Esophagus muscularis mucosa (tissue), 4 donors: ENCODE measurements around the gene DMTF1. TPM values are rescaled to one million over a fixed set of nuclear protein-coding genes. Genes with fewer than 3 reads are reported as not detected.

ENCODE experiments used
- DNase-seq: peaks from one replicate; pipeline ENCODE4 v3.0.0-alpha.2; 2017; ENCODE audit errors: extremely low spot score
- H3K27ac ChIP-seq, 4 donors: fragments of 200-600 bp; sonication (generic); replicated peaks in 1 of 4; 1 replicate in 3 of 4; 2 replicates in 1 of 4; pipeline ENCODE4 v1.5.1; 2016 to 2019; ENCODE audit warnings: mild to moderate bottlenecking in 1 of 4
- H3K27me3 ChIP-seq, 4 donors: fragments of 200-600 bp; sonication (generic); one replicate each; pipeline versions ENCODE4 v1.5.1 to v1.6.0; 2016 to 2019
- H3K36me3 ChIP-seq, 4 donors: fragments of 200-600 bp; sonication (generic); one replicate each; pipeline ENCODE4 v1.5.1; 2016 to 2019
- H3K4me1 ChIP-seq, 4 donors: fragments of 200-600 bp; sonication (generic); one replicate each; pipeline ENCODE4 v1.5.1; 2016 to 2019
- H3K4me3 ChIP-seq, 4 donors: fragments of 200-600 bp; sonication (generic); 1 replicate in 2 of 4; 2 replicates in 2 of 4; pipeline ENCODE4 v1.5.1; 2016 to 2019; ENCODE audit warnings: mild to moderate bottlenecking in 4 of 4, moderate library complexity in 1 of 4
- H3K9me3 ChIP-seq, 4 donors: fragments of 200-600 bp; sonication (generic); 1 replicate in 3 of 4; 2 replicates in 1 of 4; pipeline ENCODE4 v1.5.1; 2016 to 2019
- EP300 ChIP-seq: sonication (generic); formaldehyde crosslinking; IDR thresholded peaks from one replicate; pipeline ENCODE4 v1.6.1; 2017; ENCODE audit warnings: antibody characterized with exemption
- POLR2A ChIP-seq: fragments of 450-650 bp; IDR thresholded peaks from one replicate; pipeline ENCODE4 v1.6.1; 2017; ENCODE audit warnings: antibody characterized with exemption, moderate library complexity, mild to moderate bottlenecking, low read depth
- POLR2AphosphoS5 ChIP-seq, 2 donors: sonication (generic); formaldehyde crosslinking; IDR thresholded peaks; one replicate each; pipeline ENCODE4 v1.6.1; 2017; ENCODE audit warnings: antibody characterized with exemption in 2 of 2
- WGBS: methylation state at CpG from one replicate; pipeline ENCODE4 v1.1.5; 2018; 5-methylcytosine and 5-hydroxymethylcytosine counted together
- intact Hi-C: fragments of 100-400 bp; cut with DNase I; formaldehyde crosslinking; loops from one replicate; pipeline ENCODE4 v1.15.1; 2023
- total RNA-seq, 4 donors: library from RNA; depleted of rRNA; stranded (reverse); fragments of >200 nt; gene quantifications; one replicate each; pipeline versions ENCODE4 v1.1.0 to v1.2.1, GENCODE V29; 2016
- TF ChIP-seq, protein P1 (sequence below), 3 experiments: fragments of 200-600 bp in 2 of 3; fragments of 450-650 bp in 1 of 3; sonication (generic) in 2 of 3; IDR thresholded peaks; one replicate each; pipeline ENCODE4 v1.5.1; 2017 to 2019; ENCODE audit warnings: antibody characterized with exemption in 3 of 3, mild to moderate bottlenecking in 2 of 3, moderate library complexity in 1 of 3

The DMTF1 gene
- total RNA-seq, 4 donors from 2014 or later, result 31.4 to 60.6 (median 40.5) TPM

DNA sequence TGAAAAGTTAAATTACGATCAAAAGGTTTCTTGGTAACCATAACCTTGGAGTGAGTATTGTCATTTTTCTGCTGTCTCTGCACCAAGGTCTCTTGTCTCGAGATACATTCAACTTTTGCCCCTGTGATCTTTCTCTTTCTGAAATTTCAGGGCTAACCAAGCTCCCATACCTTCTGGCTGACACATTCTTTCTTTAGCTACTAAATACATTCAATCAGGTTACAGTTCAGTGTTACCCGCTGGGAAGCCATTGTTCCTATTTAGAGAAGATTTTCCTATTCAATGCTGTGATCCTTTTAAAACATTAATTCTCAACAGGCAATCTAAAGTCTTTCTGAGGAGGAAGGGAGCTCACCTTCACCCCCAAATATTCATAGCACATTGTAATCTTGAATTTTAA lies 22.9 kb upstream of the DMTF1 start:
- 65% methylated on average over 3 of the region's 3 CpGs for WGBS
- Histone ChIP-seq H3K27ac (no peak overlapping the region), H3K27me3 (no peaks in the 10 kb centered on the region), H3K9me3 (no peaks in the 10 kb centered on the region), H3K36me3 (no peaks in the 10 kb centered on the region), H3K4me1 (no peaks in the 10 kb centered on the region), H3K4me3 (no peak overlapping the region)
- intact Hi-C loops, result no loop called here
- DNase-seq, result no peak
- TF ChIP-seq POLR2AphosphoS5 (IDR thresholded peaks at IDR 0.05) (no peak), POLR2A (no peak), EP300 (no peak)
- TF ChIP-seq, protein P1, sequence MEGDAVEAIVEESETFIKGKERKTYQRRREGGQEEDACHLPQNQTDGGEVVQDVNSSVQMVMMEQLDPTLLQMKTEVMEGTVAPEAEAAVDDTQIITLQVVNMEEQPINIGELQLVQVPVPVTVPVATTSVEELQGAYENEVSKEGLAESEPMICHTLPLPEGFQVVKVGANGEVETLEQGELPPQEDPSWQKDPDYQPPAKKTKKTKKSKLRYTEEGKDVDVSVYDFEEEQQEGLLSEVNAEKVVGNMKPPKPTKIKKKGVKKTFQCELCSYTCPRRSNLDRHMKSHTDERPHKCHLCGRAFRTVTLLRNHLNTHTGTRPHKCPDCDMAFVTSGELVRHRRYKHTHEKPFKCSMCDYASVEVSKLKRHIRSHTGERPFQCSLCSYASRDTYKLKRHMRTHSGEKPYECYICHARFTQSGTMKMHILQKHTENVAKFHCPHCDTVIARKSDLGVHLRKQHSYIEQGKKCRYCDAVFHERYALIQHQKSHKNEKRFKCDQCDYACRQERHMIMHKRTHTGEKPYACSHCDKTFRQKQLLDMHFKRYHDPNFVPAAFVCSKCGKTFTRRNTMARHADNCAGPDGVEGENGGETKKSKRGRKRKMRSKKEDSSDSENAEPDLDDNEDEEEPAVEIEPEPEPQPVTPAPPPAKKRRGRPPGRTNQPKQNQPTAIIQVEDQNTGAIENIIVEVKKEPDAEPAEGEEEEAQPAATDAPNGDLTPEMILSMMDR (IDR thresholded peaks at IDR 0.05), result no peak

DNA sequence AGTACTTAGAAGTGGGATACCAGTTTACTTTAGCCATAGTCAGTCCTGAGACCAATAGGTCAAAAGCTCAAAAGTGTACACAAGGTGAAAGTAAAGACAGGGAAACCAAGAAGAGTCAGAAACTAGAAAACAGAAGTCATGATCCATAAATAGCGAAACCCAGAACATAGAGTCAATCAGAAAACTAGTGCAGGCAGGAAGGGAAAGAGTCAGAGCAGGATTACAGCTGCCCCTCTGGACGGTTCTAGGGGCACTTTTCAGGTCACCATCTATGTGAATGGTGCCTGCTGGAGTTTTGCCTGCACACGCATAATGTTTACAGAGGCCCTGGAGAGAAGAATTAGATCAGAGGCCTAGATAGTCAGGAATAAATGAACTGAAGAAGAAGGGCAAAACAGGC lies 22.4 kb upstream of the DMTF1 start:
- intact Hi-C loops, result no loop called here
- Histone ChIP-seq H3K4me3 (no peak overlapping the region), H3K27me3 (no peaks in the 10 kb centered on the region), H3K27ac (no peak overlapping the region), H3K36me3 (no peaks in the 10 kb centered on the region), H3K9me3 (no peaks in the 10 kb centered on the region), H3K4me1 (no peaks in the 10 kb centered on the region)
- no peak for DNase-seq
- TF ChIP-seq POLR2A, result no peak
- TF ChIP-seq, protein P1 (IDR thresholded peaks at IDR 0.05), result no peak
- TF ChIP-seq POLR2AphosphoS5 (IDR thresholded peaks at IDR 0.05), result no peak
- TF ChIP-seq EP300, result no peak
- 48% methylated on average over 3 of the region's 3 CpGs for WGBS

DNA sequence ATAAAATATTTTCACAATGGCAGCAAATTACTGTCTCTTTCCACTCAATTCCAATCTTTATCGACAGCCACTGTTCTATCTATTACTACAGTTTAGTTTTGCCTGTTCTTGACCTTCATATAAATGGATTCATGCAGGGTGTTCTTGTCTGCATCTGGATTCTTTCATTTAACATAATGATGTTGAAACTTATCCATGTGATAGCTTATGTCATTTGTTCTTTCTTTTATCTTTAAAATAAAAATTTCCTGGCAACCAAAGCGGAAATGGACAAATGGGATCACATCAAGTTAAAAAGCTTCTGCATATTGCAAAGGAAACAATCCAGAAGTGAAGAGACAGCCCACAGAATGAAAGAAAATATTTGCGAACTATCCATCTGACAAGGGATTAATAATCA lies 20.5 kb upstream of the DMTF1 start:
- WGBS, result 85% methylated on average over 3 of the region's 3 CpGs
- Histone ChIP-seq H3K9me3 (no peaks in the 10 kb centered on the region), H3K4me1 (no peaks in the 10 kb centered on the region), H3K36me3 (no peaks in the 10 kb centered on the region), H3K27me3 (no peaks in the 10 kb centered on the region), H3K4me3 (no peak overlapping the region), H3K27ac (no peak overlapping the region)
- TF ChIP-seq, protein P1 (IDR thresholded peaks at IDR 0.05), result no peak
- TF ChIP-seq POLR2AphosphoS5 (IDR thresholded peaks at IDR 0.05), result no peak
- no peak for TF ChIP-seq POLR2A
- no peak for TF ChIP-seq EP300
- intact Hi-C loops, result no loop called here
- DNase-seq, result no peak

DNA sequence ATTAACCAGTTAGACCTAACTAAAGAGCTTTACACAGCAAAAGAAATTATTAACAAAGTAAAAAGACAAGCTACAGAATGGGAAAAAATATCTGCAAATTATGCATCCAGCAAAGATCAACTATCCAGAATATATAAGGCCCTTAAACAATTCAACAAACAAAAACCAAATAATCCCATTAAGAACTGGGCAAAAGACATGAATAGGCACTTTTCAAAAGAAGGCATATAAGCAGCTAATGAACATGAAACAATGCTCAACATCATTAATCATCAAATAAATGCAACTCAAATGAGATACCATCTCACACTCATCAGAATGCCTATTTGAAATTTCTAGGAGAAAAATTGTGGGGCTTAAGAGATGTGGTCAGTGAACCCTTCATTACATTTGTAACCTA lies 15.0 kb upstream of the DMTF1 start:
- Histone ChIP-seq H3K9me3 (no peaks in the 10 kb centered on the region), H3K4me1 (no peaks in the 10 kb centered on the region), H3K4me3 (no peak overlapping the region), H3K27ac (no peak overlapping the region), H3K27me3 (no peaks in the 10 kb centered on the region), H3K36me3 (no peaks in the 10 kb centered on the region)
- no peak for TF ChIP-seq EP300
- TF ChIP-seq, protein P1 (IDR thresholded peaks at IDR 0.05), result no peak
- TF ChIP-seq POLR2A, result no peak
- DNase-seq, result no peak
- intact Hi-C loops, result no loop called here

DNA sequence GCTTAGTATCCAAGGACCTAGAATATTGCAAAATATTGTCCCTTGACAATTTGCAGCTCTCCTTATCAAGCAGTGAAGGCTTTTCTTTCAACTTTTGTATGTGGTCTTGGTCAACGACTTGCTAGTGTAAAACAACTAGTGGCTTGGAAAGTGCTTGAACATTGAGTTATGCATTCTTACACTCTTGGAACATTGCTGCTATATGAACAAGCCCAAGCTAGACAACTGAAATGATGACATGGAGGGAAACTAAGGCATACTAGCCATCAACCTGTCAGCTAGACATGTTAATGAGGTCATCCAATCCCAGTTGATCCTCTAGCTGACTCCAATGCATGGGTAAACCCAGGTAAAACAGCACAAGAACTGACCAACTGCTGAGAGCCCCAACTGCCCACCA lies 12.7 kb upstream of the DMTF1 start:
- WGBS, result 63% methylated on average over 1 of the region's 1 CpG
- no peak for TF ChIP-seq EP300
- TF ChIP-seq, protein P1 (IDR thresholded peaks at IDR 0.05), result no peak
- TF ChIP-seq POLR2A, result no peak
- TF ChIP-seq POLR2AphosphoS5 (IDR thresholded peaks at IDR 0.05), result no peak
- intact Hi-C loops, result no loop called here
- no peaks in the 10 kb centered on the region for H3K9me3 ChIP-seq
- no peak for DNase-seq
- no peaks in the 10 kb centered on the region for H3K36me3 ChIP-seq
- no peak overlapping the region for H3K4me3 ChIP-seq
- H3K27me3 ChIP-seq, result no peaks in the 10 kb centered on the region
- no peak overlapping the region for H3K27ac ChIP-seq
- no peaks in the 10 kb centered on the region for H3K4me1 ChIP-seq
